ENCODE results near the gene TMEM154.

The TMEM154 gene

DNA sequence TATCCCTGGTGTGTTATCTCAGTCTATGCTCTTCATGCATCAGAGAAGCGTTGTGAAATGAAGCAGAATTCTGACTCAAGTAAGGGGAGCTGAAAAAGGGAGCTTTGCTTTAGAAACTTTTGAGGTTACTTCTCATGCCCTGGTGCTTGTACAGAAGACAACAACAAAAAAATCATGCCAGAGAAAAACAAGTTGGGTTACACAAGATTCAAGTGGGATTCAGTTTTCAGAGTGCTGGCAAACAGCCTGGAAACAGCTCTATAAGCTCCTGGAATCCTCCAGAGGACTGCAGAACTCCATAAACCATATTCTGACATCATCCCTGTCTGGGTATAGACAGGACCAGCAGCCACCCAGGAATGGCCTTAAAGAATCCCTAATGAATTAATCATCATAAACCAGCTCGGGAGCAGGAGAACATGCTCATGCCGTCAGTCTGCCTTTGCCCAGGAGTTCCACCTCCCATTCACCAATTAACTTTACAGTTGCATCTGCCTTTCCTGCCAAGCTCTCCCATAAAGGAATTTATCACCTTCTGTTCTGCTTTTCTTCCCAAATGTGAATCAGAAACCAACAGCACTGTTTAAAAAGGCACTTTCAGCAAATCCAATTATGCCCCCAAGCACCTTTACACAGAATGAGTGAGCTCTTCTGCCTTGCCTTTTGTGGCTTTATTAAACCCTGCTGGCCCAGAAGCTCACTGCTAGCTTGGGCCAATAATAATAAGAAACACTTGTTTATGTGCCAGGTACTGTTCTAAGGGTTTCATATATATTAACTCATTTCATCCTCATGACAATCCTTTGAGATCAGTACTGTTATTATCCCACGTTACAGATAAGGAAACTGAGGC, 89.4 kb downstream of the TMEM154 start:
- DNase-seq: peak; percentile 84

DNA sequence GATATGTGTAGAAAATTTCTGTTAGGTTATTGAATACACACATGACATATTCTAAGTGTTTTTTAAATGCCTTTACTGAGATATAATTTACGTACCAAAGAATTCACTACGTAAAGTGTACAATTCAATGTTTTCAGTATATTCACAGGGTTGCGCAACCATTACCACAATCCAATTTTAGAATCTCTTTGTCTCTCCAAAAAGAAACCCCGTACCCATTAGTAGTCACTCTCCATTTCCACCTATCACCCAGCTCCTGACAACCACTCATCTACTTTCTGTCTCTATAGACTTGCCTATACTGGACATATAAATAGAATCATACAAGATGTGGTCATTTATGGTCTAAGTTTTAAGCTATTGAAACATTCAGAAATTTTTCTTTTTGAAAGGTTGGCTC, 90.9 kb downstream of the TMEM154 start:
- DNase-seq: no peak

DNA sequence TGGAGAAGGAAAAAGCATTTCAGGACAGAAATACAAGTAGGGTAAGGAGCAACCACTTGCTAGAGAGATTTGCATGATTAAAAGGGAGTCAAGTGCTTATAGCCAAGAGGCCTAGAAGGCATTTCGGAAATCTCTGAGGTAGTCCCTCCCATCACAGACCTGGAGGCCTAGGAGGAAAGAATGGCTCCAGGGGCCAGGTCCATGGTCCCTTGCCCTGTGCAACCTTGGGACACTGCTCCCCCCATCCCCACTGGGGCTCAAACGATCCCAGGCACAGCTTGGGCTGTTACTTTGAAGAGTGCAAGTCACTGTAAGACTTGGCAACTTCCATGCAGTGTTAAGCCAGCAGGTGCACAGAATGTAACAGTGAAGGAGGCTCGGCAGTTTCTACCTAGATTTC, 92.7 kb downstream of the TMEM154 start:
- no peak for DNase-seq

DNA sequence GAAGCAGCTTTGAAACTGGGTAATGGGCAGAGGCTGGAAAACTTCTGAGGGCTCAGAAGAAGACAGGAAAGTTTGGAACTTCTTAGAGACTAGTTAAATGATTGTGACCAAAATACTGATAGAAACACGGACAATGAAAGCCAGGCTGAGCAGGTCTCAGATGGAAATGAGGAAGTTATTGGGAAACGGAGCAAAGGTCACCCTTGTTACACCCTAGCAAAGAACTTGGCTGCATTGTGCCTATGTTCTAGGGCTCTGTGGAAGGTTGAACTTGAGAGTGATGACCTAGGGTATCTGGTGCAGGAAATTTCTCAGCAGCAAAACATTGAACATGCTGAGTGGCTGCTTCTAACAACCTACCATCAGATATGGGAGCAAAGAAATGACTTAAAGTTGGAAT, 93.1 kb downstream of the TMEM154 start:
- DNase-seq: no peak

DNA sequence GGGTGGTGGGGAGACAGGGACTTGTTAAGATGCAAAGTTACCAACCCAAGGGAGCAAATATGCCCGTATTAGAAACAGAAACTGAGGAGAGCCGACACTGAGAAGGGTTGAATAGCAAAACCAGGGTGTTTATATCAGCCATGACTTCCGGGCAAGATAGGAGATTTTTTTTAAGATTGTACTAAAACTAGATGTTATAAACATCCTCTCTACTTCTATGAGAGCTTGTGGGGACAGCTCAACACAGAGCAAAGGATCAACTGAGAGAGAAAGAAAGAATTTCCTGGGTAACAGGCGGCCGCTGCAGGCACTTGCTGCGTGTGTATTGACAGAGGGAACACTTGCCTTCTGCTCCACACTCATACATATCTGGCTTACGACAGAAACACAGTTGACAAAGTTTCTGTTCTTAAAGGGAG, 94.8 kb downstream of the TMEM154 start:
- no peak for DNase-seq

DNA sequence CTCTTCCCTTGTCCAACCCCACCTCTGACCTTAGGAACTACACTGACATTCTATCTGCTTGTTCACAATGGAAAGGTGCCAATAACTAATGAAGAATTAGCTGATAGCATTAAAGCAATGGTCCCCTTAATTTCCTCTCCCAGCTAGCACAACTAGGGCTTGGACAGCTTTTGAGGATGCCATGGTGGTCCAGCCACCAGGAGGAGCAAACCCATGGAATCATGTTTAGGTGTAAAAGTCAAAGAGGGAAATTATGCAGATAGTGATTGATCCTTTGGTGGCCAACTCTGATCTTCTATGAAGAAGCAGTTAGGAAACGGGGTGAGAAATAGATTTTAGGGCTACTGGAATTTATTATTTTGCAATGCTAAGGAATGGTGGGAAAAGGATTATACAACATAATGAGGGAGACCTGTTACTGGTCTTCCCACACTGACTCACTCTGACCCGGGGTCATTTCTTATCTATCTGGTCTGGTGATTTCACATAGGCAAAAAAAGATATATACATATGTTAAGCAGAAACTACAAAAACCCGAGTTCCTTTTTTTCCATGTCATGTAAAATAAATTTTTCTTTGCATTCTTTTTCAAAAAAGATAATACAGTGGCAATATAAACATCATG, 98.1 kb downstream of the TMEM154 start:
- DNase-seq: no peak

DNA sequence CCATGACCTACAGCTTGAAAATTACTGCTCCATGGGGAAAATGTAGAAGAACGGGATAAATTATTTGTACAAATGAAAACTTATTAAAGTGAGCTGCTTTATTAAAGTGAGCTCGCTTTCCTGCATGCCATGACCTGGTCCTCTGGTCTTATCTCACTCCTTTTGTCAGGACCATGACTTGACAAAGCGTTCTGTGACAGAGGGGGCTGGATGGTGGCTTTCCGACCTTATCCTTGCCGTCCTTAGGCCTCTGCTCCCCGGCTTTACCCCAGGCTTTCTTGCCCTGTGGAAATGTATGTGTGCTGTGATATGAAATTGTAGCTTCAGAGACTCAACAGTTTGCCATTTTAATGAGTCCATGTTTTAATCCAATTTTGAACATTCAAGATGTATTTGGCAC, 99.9 kb downstream of the TMEM154 start:
- no peak for DNase-seq

DNA sequence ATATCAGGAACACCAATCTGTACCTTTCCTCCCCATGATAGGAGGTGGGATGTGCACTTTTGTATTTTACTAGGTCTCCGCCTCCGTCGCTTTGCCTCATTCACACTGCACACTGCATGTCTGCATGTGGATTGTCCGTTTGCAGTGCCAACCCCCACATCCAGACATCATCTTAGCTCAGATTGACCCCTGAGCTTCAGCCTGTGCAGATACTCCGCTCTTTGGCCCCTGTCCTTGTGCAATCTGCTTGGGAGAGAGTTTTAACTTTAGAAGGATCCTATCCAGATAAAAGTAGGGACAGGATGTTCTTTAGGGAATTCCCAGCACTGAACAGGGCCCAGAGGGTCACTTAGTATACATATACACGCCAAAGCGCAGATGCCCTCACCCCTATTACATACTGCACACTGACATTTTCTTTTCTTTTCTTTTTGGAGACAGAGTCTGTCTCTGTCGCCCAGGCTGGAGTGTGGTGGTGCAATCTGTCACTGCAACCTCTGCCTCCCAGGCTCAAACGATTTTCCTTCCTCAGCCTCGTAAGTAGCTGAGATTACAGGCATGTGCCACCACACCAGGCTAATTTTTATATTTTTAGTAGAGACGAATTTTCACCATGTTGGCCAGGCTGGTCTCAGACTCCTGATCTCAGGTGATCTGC, 100.6 kb downstream of the TMEM154 start:
- DNase-seq: no peak

DNA sequence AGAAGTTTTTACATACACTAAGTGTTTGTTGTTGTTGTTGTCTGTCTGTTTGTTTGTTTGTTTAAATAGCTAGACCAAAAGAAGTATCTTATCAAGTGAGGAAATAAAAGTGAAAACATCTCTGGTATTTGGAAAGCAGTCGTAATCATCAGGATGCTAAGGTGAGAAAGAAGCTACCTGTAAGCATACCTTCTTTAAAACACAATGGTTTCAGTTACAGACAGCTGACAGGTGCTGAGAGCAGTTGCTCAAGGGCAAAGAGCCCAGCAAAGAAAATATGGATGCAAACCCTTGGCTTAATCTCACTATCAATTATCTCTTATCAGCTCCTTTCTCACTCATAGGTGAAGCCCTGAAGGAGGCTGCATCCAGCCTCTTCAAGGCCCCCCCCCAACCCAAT, 101.1 kb downstream of the TMEM154 start:
- DNase-seq: no peak

DNA sequence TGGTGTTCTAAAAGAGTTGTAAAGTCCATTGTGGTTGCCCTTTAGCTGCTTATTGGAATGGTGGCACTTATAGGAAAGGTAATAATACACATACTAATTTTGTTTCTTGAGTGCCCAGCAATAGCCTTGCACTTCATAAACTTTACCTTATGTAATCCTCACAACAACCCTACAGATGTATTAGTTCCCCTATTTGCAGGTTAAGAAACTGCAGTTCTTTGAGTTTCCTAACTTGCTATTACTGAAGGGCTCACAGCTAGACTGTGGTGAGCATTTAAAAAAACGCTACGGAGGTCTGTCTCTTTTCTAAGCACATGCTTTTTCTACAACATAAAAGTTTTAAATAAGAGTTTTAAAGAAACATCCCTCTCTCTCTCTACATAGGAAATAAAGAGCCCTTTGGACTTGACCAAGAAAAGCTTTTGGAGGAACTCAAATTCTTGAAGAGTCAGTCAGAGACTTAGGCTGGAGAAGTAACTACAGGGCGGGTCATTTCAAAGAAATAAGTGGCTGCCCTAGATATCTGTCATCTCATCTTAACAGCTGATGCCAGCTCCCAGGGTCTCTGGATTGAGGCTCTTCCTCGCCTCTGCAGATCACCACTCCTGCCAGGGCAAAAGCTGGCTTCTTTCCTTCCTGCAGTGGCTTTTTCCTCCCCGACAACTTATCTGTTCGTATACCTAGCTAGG, 101.9 kb downstream of the TMEM154 start:
- DNase-seq: peak; percentile 59

DNA sequence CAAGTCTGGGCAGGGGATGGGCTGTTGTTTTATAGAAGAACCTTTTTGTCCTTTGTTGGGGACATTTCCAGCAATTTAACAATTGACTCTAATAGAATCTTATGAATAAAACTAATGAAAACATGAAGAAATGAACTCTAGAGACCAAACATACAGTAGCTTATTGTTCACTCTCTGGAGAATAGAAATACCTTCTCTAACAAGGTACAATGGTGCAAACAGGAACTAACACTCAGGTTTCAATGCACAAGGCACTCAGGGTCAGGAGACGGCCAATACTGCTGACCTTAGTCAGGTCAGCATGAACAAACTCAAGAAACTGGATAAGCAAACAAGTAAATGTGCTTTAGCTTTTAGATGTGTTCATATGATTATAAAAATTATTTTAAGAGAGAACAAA, 104.3 kb downstream of the TMEM154 start:
- DNase-seq: no peak

DNA sequence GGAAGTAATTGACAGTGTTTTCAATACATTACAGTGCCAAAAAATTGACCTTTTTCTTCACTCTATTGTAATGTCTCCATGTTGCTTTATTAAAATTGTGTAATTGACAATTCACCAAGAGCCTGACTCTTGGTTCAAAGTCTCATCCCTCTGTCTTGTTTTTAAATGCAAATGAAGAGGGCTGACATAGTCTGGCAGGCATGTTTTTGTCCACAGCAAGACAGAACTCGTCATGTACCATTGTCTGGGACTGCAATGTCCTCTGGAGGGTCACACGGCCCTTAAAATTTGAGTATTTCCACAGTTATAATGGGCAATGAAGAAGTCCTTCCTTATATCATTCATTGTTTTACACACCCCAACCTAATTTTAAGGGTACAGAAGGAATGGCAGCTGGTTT, 105.9 kb downstream of the TMEM154 start:
- DNase-seq: no peak

DNA sequence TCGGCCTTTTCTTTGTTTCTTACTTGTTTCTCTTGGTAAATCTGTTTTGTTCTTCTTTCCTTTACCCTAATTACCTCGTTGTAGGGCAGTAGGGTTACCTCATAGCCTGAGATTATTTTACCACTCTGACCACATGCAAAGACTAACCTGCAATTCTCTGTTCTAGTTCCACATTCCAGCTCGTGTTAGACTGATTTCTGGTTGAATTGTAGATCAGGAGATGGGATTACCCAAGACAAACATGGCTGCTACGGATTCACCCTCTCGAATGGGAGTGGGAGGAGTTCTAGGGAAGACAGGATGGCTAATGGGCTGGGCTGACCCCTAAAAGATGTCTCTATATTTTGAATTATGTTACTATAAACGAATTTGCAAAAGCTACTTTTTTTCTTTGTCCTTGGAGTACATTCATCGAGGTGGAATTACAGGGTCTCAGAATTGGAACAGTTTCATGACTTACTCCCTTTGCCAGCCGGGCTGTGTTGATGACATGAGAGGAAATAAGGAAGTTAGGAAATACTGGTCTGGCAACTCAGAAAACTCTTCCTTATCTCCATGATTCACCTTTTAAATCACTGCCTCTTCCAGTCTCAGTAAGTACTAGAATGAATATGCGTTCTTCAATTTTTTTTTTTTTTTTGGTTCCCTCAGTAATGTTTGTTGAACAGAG, 107.2 kb downstream of the TMEM154 start:
- DNase-seq: no peak

DNA sequence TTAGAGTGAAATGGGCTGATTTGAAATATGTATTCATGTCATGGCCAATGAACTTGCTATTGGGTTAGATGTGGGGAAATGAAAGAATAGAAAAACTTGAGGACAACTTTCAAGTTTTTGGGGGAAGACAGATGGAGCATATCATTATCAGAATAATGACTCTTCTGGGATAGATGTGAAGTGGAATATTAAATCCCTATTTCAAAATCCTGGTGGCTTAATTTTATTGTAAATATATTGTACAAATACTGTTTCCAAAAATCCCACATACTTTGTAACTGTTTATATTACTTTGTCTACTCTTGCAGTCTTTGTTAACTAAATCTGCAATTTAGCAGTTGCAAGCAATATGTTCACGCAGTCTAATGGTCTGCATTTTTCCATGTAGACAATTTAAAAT, 108.0 kb downstream of the TMEM154 start:
- no peak for DNase-seq

DNA sequence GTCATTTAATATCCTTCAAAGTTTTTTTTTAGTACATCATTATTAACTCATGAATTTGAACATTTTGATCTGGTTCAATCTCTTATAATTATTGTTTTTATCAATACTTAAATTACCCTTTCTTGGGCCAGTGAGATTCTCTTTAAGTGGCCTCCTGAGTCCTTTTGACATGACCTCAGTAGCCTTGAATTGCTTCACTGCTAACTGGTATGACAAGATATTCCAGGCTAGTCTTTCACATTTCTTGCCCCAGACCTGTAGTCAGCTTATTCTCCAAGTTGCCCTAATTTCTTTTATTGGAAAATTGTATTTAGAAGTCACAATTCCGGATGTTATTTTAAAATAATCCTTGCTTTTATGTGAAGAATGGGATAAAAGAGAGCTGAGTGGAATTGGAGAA, 108.5 kb downstream of the TMEM154 start:
- DNase-seq: no peak

All from islet precursor cell (in vitro differentiated cells).